Loucy (cell line): ENCODE results near the gene SLC46A3.

Experiments used
- H2AFZ ChIP-seq: fragments of 200-600 bp; sonication (generic); 2 replicates; pipeline ENCODE4 v1.6.0; 2016; ENCODE audit warnings: antibody characterized with exemption, mild to moderate bottlenecking, low read length, moderate library complexity
- H3F3A ChIP-seq: fragments of 200-600 bp; 2 replicates; pipeline ENCODE4 v1.6.0; 2016; ENCODE audit warnings: antibody characterized with exemption, low read depth, mild to moderate bottlenecking
- H3K27me3 ChIP-seq: fragments of 200-600 bp; sonication (generic); 2 replicates; pipeline ENCODE4 v1.6.1; 2014; ENCODE audit warnings: low read length, mild to moderate bottlenecking; ENCODE audit not compliant: insufficient read depth, poor library complexity, severe bottlenecking
- H3K36me3 ChIP-seq: fragments of 200-600 bp; sonication (generic); 2 replicates; pipeline ENCODE4 v1.6.1; 2016; ENCODE audit warnings: low read length; ENCODE audit not compliant: insufficient read depth
- H3K4me1 ChIP-seq: fragments of 200-600 bp; sonication (generic); 2 replicates; pipeline ENCODE4 v1.5.1; 2014; ENCODE audit warnings: low read length, mild to moderate bottlenecking; ENCODE audit not compliant: insufficient read depth, poor library complexity, severe bottlenecking
- H3K4me2 ChIP-seq: fragments of 200-600 bp; sonication (generic); 2 replicates; pipeline ENCODE4 v1.6.0; 2014; ENCODE audit warnings: antibody characterized with exemption, low read length, low read depth, mild to moderate bottlenecking; ENCODE audit not compliant: poor library complexity, severe bottlenecking
- H3K4me3 ChIP-seq: fragments of 200-600 bp; sonication (generic); 2 replicates; pipeline ENCODE4 v1.5.1; 2014; ENCODE audit warnings: low read length, mild to moderate bottlenecking, mixed read lengths; ENCODE audit not compliant: poor library complexity, severe bottlenecking
- H3K79me2 ChIP-seq: fragments of 200-600 bp; sonication (generic); 2 replicates; pipeline ENCODE4 v1.6.1; 2014; ENCODE audit warnings: low read length; ENCODE audit not compliant: insufficient read depth
- H3K9ac ChIP-seq: fragments of 200-600 bp; sonication (generic); 2 replicates; pipeline ENCODE4 v1.6.0; 2014; ENCODE audit warnings: mild to moderate bottlenecking, low read depth, low read length, moderate library complexity; ENCODE audit not compliant: poor library complexity, severe bottlenecking
- H3K9me2 ChIP-seq: fragments of 200-600 bp; sonication (generic); replicated peaks from 2 replicates; pipeline ENCODE4 v1.6.1; 2016; ENCODE audit warnings: low read depth, low read length, mixed read lengths
- H3K9me3 ChIP-seq: fragments of 200-600 bp; sonication (generic); 2 replicates; pipeline ENCODE4 v1.6.1; 2014; ENCODE audit warnings: mild to moderate bottlenecking, antibody characterized with exemption, low read length, low read depth; ENCODE audit not compliant: insufficient read depth
- H4K20me1 ChIP-seq: fragments of 200-600 bp; sonication (generic); 2 replicates; pipeline ENCODE4 v1.6.0; 2014; ENCODE audit warnings: antibody characterized with exemption, low read length, mild to moderate bottlenecking; ENCODE audit not compliant: insufficient read depth, poor library complexity, severe bottlenecking
- CTCF ChIP-seq: fragments of 200-600 bp; sonication (generic); conservative IDR thresholded peaks from 2 replicates; pipeline ENCODE4 v1.5.1; 2014; ENCODE audit warnings: mild to moderate bottlenecking, antibody characterized with exemption, low read length
- EZH2phosphoT487 ChIP-seq: fragments of 200-600 bp; IDR thresholded peaks from 2 replicates; pipeline ENCODE4 v1.6.1; 2018; ENCODE audit warnings: antibody characterized with exemption, mild to moderate bottlenecking, moderate library complexity, borderline replicate concordance

Gene SLC46A3

GRCh38 chr13:28650284-28650683, 68.5 kb downstream of the SLC46A3 start:
- Histone ChIP-seq H3K4me3 (no peak overlapping the region), H3K9me3 (no peaks in the 10 kb centered on the region), H3K4me1 (peaks cover 2% of the 10 kb centered on the region), H3K79me2 (no peaks in the 10 kb centered on the region), H2AFZ (no peak overlapping the region), H3K9ac (no peak overlapping the region), H3K4me2 (no peak overlapping the region), H3K36me3 (no peaks in the 10 kb centered on the region), H4K20me1 (no peaks in the 10 kb centered on the region), H3F3A (no peaks in the 10 kb centered on the region), H3K27me3 (no peaks in the 10 kb centered on the region), H3K9me2 (no peaks in the 10 kb centered on the region)
- TF ChIP-seq CTCF, result no peak
- no peak for TF ChIP-seq EZH2phosphoT487
